Natural killer cell treated with Interleukin-12 subunit alpha and Interleukin-12 subunit beta and Interleukin-15 and Interleukin-18, amount 100 ng/mL, for 72 hours (primary cell): ENCODE data around the gene CARD9. TPM values are rescaled to one million over a fixed set of nuclear protein-coding genes. Genes with fewer than 3 reads are reported as not detected.
"Not testable (repeated sequence)": the region's sequence is repeated elsewhere in the genome, so short reads cannot be mapped to it uniquely, and the experiment has no call there.

Source experiments
- ATAC-seq, 2 donors: fragments of 150-1000 bp; cut with Tn5 transposase in 1 of 2; sonication (Bioruptor Pico), chemical (Tn5 transposase) in 1 of 2; 2 replicates each; pipeline ENCODE4 v1.10.0; 2021
- DNase-seq: peaks from one replicate; pipeline ENCODE4 v3.0.0; 2022; ENCODE audit warnings: low spot score
- H3K27ac Mint-ChIP-seq, 2 donors: 1 replicate in 1 of 2; 2 replicates in 1 of 2; pipeline ENCODE4 v1.8.0; 2022; ENCODE audit warnings: mixed read lengths in 2 of 2, mild to moderate bottlenecking in 1 of 2, moderate library complexity in 1 of 2
- H3K27me3 Mint-ChIP-seq, 2 donors: 1 replicate in 1 of 2; 2 replicates in 1 of 2; pipeline ENCODE4 v1.8.0; 2022; ENCODE audit warnings: mixed read lengths in 2 of 2
- H3K36me3 Mint-ChIP-seq: one replicate; pipeline ENCODE4 v1.8.0; 2022; ENCODE audit warnings: mixed read lengths
- H3K4me1 Mint-ChIP-seq, 2 donors: 1 replicate in 1 of 2; 2 replicates in 1 of 2; pipeline ENCODE4 v1.8.0; 2022; ENCODE audit warnings: low read depth in 2 of 2, mixed read lengths in 2 of 2, mild to moderate bottlenecking in 1 of 2
- H3K4me3 Mint-ChIP-seq: one replicate; pipeline ENCODE4 v1.8.0; 2022; ENCODE audit warnings: mixed read lengths
- H3K9me3 Mint-ChIP-seq: 2 replicates; pipeline ENCODE4 v1.8.0; 2022; ENCODE audit warnings: mixed read lengths
- total RNA-seq, 2 donors: library from RNA; stranded (reverse); gene quantifications; one replicate each; pipeline ENCODE4 v1.2.3, GENCODE V29; 2022

The CARD9 gene
- total RNA-seq, 2 donors from 2014 or later, result 2.8 to 9.4 TPM

DNA sequence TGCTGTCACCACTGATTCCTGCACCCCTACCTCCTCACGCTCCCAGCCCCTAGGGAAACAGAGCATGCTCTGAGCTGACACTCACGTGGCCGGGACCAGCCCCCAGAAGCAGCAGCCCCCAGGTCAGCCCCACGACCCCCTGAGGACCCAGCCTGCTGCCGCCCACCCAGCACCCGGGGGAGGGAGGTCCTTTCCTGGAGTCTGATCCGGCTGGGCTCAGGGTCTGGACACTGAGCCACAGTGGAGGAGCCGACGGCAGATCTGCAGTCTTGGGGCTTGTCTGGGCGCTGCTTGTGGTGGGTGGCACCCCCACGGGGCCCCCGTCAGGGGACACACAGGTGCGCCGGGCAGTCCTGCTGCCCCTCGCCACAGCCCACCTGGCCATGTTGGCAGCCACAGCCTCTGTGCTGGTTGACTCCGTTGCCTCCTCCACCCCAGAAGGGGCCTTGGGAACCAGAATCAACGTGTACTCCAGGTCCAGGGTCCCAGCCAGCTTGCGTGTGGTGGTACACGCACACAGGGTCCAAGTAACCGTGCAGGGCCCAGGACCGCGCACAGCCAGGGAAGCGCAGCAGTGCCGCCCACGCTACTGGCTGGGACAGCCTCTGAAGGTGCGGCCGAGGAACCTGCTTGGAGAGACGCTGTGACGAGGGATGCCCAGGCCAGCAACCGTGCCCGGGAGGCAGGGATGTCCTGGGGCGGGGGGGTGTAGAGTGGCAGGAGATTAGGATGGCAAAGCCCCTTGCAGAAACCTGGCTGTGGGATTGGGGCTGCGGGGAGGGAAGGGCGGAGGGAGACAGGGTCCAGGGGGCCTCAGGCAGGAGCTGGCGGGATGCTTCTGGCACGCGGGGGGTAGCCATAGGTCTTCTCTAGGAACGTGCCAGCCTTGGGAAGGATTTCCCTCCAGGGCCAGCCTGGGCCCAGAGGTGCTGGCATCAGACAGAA lies 13.4 kb downstream of the CARD9 start:
- H3K9me3 Mint-ChIP-seq, result no peaks in the 10 kb centered on the region
- H3K4me1 Mint-ChIP-seq, result no peaks in the 10 kb centered on the region
- H3K27me3 Mint-ChIP-seq, result no peaks in the 10 kb centered on the region
- no peak for DNase-seq
- H3K4me3 Mint-ChIP-seq, result no peak overlapping the region
- no peak overlapping the region for H3K27ac Mint-ChIP-seq
- no peak for ATAC-seq
- no peaks in the 10 kb centered on the region for H3K36me3 Mint-ChIP-seq

GRCh38 chr9:136358888-136359287 lies 14.6 kb downstream of the CARD9 start:
- H3K36me3 Mint-ChIP-seq, result no peaks in the 10 kb centered on the region
- ATAC-seq, result no peak
- no peaks in the 10 kb centered on the region for H3K27me3 Mint-ChIP-seq
- no peak overlapping the region for H3K27ac Mint-ChIP-seq
- H3K4me1 Mint-ChIP-seq, result no peaks in the 10 kb centered on the region
- no peaks in the 10 kb centered on the region for H3K9me3 Mint-ChIP-seq
- H3K4me3 Mint-ChIP-seq, result no peak overlapping the region
- no peak for DNase-seq

DNA sequence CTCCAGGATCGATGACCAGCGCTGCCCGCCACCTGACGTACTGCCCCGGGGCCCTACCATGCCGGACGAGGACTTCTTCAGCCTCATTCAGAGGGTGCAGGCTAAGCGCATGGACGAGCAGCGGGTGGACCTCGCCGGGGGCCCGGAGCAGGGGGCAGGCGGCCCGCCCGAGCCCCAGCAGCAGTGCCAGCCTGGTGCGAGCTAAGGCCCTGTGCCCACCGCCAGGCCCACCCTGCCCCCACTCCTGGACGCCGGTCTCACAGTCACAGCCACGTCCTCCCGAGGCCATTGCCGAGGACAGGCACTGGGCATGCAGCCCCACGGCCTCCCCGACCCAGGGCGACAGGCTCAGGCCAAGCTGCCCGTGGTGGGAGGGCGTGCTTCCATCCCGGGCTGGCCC lies 15.5 kb downstream of the CARD9 start:
- Mint-ChIP-seq H3K9me3 (no peaks in the 10 kb centered on the region), H3K27ac (no peak overlapping the region), H3K27me3 (no peaks in the 10 kb centered on the region), H3K4me3 (no peak overlapping the region), H3K4me1 (no peaks in the 10 kb centered on the region), H3K36me3 (no peaks in the 10 kb centered on the region)
- DNase-seq, result no peak
- ATAC-seq, result no peak

DNA sequence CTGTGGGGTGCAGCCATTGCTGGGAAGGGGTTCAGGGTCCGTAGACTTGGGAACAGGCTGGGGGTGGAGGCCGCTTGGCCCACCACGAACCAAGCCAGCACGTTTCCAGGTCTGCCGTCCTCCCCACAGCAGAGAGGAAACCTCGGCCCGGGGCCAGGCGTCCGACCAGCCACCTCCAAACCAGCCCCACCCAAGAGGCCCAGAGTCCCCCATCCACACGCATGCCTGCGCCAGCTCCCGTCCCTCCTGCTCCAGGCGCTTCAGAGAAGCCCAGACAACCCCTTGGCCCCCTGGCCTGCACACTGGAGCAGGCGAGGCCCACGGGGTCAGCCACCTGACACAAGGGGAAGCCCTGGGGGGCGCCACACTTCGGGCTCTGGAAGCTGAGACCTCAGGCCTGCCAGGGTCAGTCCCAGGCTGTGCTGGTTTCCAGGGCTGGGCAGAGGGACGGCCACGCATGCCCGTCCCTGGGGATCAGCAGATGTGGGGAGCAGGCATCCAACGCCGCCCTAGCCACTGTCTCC lies 16.2 kb downstream of the CARD9 start:
- H3K27ac Mint-ChIP-seq, result no peak overlapping the region
- no peaks in the 10 kb centered on the region for H3K27me3 Mint-ChIP-seq
- H3K4me3 Mint-ChIP-seq, result no peak overlapping the region
- no peaks in the 10 kb centered on the region for H3K4me1 Mint-ChIP-seq
- ATAC-seq, result no peak
- no peaks in the 10 kb centered on the region for H3K36me3 Mint-ChIP-seq
- no peak for DNase-seq
- H3K9me3 Mint-ChIP-seq, result no peaks in the 10 kb centered on the region

DNA sequence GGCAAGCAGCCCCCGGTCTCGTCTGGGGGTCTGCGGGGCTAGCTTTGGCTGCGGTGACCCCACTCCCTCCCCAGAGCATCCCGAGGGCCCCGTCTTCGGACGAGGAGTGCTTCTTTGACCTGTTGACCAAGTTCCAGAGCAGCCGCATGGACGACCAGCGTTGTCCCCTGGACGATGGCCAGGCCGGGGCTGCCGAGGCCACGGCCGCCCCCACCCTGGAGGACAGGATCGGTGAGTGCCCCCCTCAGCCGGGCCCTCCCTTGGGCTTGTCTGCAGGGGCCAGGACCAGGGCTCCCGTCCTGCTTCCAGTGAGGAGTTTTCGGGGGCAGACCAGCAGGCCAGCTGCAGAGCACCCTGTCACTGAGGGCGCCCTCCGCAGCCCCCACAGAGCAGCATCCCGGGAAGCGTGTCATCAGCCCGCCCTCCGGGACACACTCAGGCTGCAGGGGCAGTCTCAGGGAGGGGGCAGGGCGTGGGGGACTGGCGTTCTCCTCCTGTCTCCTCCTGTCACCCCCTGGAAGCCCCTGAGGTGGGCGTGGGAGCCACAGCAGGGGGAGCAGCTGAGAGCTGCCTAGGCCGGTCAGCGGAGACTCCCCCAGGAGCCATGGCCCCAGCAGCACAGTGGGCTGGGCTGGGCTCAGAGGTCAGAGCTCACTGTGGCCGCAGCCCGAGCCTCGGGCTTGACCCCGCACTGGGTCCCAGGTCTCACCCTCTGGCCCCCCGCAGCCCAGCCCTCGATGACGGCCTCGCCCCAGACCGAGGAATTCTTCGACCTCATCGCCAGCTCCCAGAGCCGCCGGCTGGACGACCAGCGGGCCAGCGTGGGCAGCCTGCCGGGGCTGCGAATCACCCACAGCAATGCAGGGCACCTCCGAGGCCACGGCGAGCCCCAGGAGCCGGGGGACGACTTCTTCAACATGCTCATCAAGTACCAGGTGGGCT lies 17.6 kb downstream of the CARD9 start:
- no peaks in the 10 kb centered on the region for H3K27me3 Mint-ChIP-seq
- no peaks in the 10 kb centered on the region for H3K36me3 Mint-ChIP-seq
- no peak for ATAC-seq
- no peak overlapping the region for H3K4me3 Mint-ChIP-seq
- H3K4me1 Mint-ChIP-seq, result no peaks in the 10 kb centered on the region
- H3K27ac Mint-ChIP-seq, result no peak overlapping the region
- no peaks in the 10 kb centered on the region for H3K9me3 Mint-ChIP-seq
- DNase-seq, result no peak

GRCh38 chr9:136354592-136355085 lies 18.8 kb downstream of the CARD9 start:
- ATAC-seq, result no peak
- no peaks in the 10 kb centered on the region for H3K27me3 Mint-ChIP-seq
- no peaks in the 10 kb centered on the region for H3K36me3 Mint-ChIP-seq
- no peaks in the 10 kb centered on the region for H3K9me3 Mint-ChIP-seq
- no peak for DNase-seq
- H3K27ac Mint-ChIP-seq, result no peak overlapping the region
- H3K4me1 Mint-ChIP-seq, result no peaks in the 10 kb centered on the region
- no peak overlapping the region for H3K4me3 Mint-ChIP-seq

- Mint-ChIP-seq H3K4me1 (no peaks in the 10 kb centered on the region), H3K27me3 (no peaks in the 10 kb centered on the region), H3K27ac (no peak overlapping the region), H3K4me3 (no peak overlapping the region), H3K9me3 (no peaks in the 10 kb centered on the region), H3K36me3 (no peaks in the 10 kb centered on the region)
- ATAC-seq (no peak), DNase-seq (no peak)
These were observed 19.5 kb downstream of the CARD9 start for GRCh38 chr9:136353757-136354488.

DNA sequence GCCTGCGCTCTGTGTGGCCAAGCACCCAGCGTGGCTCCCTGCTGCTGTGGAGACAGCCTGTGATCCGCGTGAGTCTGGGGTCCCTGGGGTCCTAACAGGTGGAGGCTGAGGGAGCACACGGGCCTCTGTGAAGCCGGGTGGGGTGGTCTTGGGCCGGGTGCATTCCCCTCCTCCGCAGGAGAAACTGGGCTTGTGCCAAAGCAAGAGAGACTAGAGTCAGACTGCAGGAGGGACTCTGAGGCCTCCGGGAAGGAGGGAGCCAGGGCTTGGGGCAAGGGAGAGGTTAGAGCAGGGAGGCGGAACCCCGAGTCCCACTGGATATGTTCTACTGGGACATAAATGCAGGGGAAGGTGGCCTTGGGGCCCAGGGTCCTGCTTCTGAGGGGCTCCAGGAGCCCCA lies 20.4 kb downstream of the CARD9 start:
- no peak overlapping the region for H3K4me3 Mint-ChIP-seq
- H3K36me3 Mint-ChIP-seq, result no peaks in the 10 kb centered on the region
- no peak overlapping the region for H3K27ac Mint-ChIP-seq
- ATAC-seq (no peak), DNase-seq (no peak)
- H3K4me1 Mint-ChIP-seq, result no peaks in the 10 kb centered on the region
- H3K9me3 Mint-ChIP-seq, result no peaks in the 10 kb centered on the region
- no peaks in the 10 kb centered on the region for H3K27me3 Mint-ChIP-seq

- Mint-ChIP-seq H3K27me3 (no peaks in the 10 kb centered on the region), H3K9me3 (no peaks in the 10 kb centered on the region), H3K4me3 (no peak overlapping the region), H3K27ac (no peak overlapping the region), H3K4me1 (no peaks in the 10 kb centered on the region), H3K36me3 (no peaks in the 10 kb centered on the region)
- ATAC-seq (no peak), DNase-seq (no peak)
These were observed 20.8 kb downstream of the CARD9 start for GRCh38 chr9:136352682-136353081.

GRCh38 chr9:136351868-136352267 lies 21.6 kb downstream of the CARD9 start:
- not testable (repeated sequence) for DNase-seq, H3K4me3 Mint-ChIP-seq, H3K4me1 Mint-ChIP-seq, H3K9me3 Mint-ChIP-seq, H3K36me3 Mint-ChIP-seq, H3K27me3 Mint-ChIP-seq, H3K27ac Mint-ChIP-seq, ATAC-seq

DNA sequence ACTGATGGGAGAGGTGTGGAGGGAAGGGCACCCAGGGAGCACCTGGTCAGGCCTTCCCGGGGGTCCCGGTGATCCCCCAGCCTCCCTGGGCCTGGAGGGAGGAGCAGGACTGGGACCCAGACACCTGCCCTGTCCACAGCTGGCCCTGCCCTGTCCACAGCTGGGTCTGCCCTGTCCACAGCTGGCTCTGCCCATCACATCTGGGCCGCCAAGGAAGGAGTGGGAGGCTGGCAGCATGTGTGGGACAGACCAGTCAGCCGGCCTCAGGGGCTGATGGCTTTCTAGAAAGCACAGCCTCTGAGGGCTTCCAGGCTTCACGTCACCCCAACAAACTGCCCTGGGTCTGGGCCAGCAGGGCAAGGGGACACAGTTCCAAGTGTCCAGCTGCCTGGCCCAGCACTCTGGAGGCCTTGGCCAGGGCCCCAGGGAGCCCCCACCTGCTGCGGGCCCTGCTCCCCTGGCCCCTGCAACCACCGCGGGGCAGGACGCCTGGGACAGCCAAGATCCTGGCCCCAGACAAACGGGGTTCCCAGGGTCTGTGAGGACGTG lies 22.1 kb downstream of the CARD9 start:
- Mint-ChIP-seq H3K9me3 (no peaks in the 10 kb centered on the region), H3K27ac (no peak overlapping the region), H3K27me3 (no peaks in the 10 kb centered on the region), H3K4me3 (no peak overlapping the region), H3K4me1 (no peaks in the 10 kb centered on the region), H3K36me3 (no peaks in the 10 kb centered on the region)
- ATAC-seq (no peak), DNase-seq (no peak)

DNA sequence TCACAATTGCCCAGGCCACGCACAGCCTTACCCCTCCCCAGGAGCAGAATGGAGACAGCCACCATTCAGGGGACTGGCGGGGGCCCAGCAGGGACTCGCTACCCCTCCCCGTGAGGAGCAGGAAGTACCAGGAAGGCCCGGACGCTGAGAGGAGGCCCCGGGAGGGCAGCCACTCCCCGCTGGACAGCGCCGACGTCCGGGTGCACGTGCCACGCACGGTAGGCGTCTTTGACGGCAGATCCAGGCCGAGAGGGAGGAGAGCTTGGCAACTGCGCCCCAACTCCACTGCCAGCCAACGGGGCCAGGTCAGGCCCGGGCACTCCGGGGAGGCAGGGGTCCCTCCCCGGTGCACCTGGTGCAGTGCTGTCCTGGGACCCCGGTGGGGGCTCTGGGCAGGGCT lies 23.9 kb downstream of the CARD9 start:
- Mint-ChIP-seq H3K4me3 (no peak overlapping the region), H3K27me3 (no peaks in the 10 kb centered on the region), H3K27ac (no peak overlapping the region), H3K9me3 (no peaks in the 10 kb centered on the region), H3K36me3 (no peaks in the 10 kb centered on the region), H3K4me1 (no peaks in the 10 kb centered on the region)
- DNase-seq (no peak), ATAC-seq (no peak)

DNA sequence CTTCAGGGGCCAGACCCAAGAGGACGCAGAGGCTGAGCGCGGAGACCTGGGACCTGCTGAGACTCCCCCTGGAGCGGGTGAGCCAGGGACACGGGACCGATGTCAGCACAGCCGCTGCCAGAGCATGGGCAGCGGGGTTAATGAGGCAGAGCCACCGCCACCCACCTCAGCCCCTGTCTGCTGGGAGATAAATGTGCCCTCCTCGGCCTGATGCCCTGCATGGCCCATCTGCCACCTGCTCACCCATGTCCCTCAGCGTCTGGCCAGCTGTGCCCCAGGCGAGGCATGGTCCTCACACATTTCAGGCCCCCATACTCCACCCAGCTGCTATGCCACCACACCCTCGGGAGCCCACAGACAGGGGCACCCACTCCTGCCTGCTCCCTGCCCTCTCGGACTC lies 24.8 kb downstream of the CARD9 start:
- H3K4me1 Mint-ChIP-seq, result no peaks in the 10 kb centered on the region

More for the DNA sequence above, 24.8 kb downstream of the CARD9 start:
- Mint-ChIP-seq H3K27me3 (no peaks in the 10 kb centered on the region), H3K9me3 (no peaks in the 10 kb centered on the region), H3K27ac (no peak overlapping the region), H3K36me3 (no peaks in the 10 kb centered on the region), H3K4me3 (no peak overlapping the region)
- DNase-seq (no peak), ATAC-seq (no peak)
